ENCODE data around the gene TM6SF1.
"Not testable (repeated sequence)": the region's sequence is repeated elsewhere in the genome, so short reads cannot be mapped to it uniquely, and the experiment has no call there.

TM6SF1 gene

DNA sequence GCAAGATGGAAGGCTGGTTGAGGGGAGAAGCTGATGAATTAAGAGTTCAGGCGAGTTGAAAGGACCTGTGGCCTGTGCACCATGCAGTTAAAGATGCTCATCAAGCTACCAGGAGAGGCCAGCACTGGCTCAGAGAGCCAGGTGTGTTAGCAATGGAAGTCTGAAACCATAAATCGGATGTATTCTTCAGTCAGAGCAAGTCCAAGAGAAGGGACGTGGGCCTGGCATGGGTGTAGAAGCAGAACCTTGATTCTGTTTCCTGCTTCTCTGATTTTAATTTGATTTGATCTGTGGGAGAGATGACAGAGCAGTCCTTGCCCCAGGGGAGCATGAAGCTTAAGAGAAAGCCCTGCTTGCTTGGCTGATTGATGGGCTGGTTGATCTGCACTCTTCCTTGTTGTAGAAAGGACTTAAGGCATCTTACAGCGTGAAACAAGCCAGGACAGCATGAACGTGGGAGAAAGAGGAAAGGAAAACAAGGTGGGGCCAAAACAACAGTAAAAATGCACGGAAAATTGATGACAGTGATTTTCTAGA lies 10.9 kb downstream of the TM6SF1 start:
- no peak for DNase-seq

DNA sequence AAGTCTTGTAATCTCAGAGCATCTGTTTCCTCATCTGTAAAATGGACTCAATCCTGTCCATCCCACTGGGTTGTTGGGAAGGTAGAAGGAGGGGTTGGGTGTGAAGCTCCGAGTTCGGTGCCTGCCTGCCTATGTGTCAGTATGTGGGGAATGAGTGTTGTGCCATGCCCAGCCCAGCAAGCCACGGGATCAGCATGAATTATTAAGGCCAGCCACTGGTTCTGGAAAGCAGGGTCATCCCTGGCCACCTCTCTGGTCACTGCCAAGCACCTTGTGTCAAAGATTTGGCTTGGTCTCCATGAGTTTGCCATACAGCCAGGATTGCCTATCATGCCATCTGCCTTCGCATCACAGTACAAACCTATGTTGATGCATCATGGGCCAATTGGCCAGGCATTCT lies 11.5 kb downstream of the TM6SF1 start:
- no peak for DNase-seq

DNA sequence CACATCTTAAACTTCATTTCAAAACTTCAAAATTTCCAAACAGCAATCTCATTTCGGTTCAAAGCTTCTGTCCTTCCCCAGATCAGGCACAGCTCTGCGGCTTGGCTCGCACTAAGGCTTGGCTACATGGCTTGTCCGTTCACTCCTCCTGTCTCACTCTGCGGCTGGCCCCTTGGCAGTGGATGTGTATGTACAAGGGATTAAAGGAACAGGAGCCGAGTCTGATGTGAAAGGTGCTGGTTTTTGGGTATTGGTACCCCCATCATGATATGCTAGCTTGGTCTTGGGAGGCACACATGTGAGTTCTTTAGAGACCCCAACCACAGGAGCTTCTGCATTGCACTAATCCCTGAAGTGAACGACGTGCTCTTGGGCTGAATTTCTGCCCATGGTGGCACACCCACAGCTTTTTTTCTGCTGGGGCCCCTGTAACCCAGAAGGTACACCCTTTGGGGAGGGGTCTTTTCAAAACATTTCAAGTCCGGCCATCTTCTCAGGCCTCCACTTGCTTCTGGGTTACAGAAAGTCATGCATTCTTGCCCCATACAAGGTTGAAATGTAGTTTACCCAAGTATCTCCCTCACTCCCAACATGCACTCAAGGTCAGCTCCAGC lies 12.6 kb downstream of the TM6SF1 start:
- no peak for DNase-seq

DNA sequence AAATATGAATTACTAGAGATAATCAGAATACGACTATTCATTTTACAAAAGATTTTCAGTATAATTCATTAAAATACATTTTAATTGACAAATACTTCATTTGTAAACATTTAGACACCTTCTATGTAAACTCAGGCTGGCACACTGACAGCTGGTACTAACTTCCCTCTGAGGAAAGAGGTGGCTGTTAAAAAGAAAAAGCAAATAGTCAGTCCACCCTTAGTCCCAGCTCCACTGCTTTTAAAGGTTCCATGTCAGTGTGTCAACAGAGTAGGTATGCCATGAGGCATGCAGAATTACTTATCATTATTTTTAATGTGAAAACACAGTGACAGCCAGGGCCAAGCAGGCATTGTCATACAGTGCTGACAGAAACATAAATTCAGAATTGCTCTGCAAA lies 16.1 kb downstream of the TM6SF1 start:
- no peak for DNase-seq

DNA sequence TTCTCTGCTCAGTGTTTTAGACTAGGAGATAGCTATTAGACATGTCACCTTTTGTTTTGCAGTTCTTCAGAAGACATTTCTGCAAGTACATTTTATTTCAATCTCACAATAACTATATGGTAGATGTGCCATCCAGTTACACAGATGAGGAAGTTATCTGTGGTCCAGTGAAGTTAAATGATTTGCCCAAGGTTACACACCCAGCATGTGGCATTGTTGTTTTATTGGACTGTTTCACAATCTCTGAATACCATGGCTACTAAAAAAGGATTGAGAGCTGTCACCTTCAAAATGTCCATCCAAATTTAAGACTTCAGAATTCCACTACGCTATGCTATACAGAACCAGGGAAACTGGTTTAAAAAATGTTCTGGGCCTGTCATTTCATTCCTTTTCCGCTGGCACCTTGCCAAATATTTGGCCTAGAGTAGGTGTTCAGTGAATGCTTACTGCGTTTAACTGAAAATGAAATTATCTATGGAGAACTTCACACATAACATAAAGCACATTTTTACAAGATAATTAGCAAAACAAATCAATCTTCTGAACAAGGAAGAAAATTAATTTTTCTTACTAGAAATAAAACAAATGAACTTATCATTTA lies 20.2 kb downstream of the TM6SF1 start:
- no peak for DNase-seq

DNA sequence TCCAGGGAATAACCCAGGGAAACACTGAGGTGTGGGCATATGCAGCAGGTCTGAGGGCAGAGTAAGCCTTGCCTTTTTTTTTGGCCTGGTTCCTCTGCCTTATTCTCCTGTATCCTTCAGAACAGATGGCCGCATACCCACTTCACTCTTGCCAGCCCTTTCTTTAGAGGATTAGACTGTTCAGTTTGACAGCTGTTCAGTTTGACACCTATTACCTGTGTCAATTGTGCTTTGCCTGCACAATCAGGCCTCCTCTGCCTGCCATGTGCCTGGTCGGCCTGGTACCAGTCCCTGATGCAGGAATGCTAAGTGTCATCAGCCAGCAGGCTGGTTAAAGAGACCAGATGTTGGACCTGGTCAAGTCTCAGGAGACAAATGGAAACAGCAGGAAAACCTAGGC lies 22.3 kb downstream of the TM6SF1 start:
- DNase-seq = no peak

DNA sequence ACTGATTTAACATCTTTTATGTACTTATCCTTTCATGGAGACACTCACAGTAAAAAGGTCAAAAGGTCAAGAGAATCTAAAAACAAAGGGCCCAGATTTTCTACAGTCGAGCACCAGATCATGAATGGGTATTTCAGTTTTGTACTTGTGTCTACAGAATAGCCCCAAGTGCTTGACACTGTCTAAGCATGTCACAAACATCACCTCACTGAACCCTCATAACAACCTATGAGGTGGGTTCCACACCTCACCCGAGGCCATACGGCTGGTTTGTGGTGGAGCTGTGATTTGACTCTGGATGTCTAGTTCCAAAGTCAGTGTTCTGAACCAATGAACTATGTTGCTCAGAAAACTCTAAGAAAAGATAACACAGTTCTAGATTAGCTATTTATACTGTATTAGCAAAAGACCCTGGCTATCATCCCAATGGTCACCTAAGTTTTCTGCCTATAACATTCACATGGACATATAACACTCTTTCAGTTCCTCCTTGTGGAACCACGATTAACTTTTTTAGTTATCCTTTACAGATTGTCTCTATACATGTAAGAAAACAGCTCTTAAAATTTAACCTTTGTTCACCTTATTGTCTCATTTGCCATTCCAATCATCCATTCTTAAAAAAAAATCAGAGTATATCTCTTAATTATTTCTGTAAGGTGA lies 25.5 kb downstream of the TM6SF1 start:
- DNase-seq = no peak

DNA sequence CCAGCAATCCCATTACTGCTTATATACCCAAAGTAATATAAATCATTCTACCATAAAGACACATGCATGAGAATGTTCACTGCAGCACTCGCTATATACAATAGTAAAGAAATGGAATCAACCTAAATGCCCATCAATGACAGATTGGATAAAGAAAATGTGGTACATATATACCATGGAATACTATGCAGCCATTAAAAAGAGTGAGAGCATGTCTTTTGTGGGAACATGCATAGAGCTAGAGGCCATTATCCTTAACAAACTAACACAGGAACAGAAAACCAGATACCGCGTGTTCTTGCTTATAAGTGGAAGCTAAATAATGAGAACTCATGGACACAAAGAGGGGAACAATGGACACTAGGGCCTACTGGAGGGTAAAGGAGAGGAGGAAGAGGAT lies 34.7 kb downstream of the TM6SF1 start:
- DNase-seq = not testable (repeated sequence)

DNA sequence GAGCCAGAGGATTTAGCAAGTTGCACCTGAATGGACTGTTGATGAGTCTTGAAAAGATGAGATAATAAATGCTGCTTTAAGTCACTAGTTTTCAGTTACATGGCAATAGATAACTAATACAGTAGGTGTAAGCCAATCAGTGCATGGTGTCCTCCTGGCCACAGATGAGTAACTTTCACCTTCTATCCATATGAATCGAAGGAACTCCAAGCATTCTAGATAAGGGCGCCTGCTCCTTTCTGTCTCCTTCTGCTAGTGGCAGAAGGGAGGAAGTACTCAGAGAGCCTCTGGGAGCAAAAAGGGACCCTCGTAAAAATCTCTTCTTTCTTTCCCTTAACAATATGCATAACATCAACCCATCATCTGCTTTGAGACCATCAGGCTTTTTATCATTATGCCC lies 37.3 kb downstream of the TM6SF1 start:
- no peak for DNase-seq

DNA sequence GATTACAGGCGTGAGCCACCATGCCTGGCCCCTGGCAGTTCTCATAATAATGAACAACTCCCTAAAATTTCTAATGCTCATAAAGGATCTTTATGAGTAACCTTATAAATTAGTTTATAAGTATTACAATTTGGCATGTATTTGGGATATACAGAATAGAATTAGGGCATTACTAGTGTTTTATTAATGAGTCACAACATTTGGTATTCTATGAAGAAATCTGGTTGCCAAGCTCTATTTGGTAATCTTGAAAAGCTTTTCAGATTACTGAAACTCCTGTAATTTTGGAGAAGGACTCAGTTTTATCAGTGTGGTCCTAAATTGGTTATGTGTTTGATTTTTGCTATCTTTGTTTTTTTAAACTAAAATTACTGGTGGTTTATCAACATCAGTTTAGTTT lies 45.8 kb downstream of the TM6SF1 start:
- DNase-seq = peak; percentile 8

DNA sequence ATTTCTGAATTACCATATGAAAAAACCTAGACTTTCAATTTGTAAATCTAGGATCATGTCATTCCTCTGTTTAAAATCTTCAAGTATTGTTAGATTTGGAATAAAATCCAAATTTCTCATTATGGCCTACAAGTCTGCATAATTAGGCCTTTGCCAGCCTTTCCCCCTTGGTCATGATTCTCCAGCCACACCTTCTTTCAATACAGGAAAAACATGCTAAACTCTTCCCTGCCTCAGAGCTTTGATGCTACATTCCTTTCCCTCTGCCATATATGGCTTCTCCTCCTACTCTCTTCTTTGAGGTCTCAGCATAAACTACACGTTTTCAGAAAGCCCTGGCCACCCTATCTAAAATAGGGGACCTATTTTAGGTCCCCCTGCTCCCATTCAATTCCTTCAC lies 48.5 kb downstream of the TM6SF1 start:
- no peak for DNase-seq

DNA sequence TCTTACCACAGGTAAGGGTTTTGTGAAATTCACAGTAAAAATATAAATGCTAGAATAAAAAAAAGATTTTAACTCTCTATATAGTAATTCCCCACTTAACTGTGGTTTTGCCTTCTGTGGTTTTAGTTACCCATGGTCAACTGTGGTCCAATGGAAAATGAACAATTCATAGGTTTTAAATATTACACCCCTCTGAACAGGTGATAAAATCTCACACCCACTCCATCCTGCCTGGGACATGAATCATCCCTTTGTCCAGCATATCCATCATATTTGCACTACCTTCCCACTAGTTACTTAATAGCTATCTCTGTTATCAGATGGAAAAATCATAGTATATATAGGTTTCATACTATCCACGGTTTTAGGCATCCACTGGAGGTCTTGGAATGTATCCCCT lies 50.9 kb downstream of the TM6SF1 start:
- no peak for DNase-seq

DNA sequence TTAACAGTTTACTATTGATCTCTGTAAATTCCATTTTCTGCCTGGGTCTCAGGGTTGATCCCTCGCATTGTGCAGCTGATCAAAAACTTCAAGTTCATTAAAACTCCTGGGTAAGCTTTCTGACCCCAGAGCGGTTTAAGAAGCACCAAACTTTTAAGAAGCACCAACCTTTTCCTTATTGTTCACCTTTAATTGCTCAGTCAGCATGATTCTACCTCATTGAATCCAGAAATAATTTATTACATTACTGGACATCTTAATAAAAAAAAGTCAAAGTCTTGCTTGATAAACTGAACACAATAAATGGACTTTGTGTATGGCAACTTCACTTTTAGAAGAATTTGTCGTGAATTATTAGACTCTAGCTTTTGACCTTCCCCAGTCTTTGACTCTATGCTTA lies 53.3 kb downstream of the TM6SF1 start:
- no peak for DNase-seq

DNA sequence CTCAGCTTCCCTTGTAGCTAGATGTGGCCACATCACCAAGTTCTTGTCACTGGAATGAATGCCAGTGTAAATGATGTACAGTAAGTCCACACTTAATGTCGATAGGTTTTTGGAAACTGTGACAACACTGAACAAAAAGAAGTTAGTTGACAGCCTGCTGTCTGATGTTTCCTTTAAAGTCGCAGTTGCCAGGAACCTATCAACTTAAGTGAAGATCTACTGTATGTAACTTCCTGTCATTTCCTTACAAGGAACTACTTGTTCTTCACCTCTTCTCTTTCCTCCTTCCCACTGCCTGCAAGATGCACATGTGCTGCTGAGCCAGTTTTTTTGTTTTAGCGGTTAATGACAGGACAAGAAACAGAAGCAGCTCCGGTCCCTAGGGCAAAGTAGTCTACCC lies 55.6 kb downstream of the TM6SF1 start:
- DNase-seq = no peak

DNA sequence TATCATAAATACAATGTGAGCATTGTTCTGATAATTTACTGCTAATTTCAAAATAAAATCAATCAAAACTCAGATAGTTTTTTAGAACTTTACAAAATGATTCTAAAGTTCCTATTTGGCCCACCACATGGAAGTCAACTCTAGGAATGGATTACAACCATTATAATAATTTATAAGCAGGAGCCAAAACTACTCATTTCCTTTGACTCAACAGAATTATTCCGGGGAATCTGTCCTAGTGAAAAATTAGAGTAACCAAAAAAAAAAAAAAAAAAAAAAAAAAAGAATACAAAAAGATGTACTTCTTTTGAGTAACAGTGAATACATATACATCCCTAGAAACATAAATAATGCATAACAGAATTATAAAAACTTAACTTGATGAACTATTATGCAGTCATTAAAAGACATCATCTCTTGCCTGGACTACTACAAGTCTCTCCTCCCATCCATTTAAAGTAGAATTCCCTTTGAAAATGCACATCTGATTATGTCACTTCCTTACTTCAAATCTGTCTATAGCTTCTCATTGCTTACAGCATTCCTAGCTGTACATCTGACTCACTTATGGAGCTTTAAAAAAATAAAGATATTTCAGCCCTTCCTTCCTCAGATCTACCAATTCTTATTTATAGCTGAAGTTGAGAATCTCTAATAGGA lies 56.8 kb downstream of the TM6SF1 start:
- DNase-seq = peak; percentile 90

DNA sequence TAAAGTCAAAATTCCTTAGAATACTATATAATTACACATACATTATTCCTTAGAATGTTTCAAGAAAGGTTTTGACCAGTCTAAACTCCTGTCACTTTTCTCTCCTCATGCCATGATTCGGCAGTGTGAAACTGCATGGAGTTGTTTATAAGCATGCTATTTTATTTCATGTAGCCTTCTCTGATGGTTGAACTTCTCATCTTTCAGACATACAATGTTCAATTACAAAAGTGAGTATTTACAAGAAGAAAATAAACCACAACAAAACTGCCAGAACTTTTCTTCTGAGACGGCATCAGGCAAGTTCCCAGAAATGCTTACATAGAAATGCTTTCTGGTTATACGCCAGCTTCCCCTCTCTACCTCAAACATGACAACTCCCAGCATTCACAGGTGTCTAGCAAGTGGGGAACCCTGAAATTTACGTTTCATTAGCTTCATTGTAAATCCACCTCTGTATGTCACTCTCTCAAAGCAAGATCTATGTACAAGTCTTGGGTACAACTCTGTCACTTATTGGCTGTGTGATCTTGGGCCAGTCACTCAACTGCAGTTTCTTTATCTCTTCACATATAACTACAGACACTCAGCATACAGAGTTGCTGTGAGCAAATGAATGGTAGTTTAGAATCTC lies 57.4 kb downstream of the TM6SF1 start:
- no peak for DNase-seq

DNA sequence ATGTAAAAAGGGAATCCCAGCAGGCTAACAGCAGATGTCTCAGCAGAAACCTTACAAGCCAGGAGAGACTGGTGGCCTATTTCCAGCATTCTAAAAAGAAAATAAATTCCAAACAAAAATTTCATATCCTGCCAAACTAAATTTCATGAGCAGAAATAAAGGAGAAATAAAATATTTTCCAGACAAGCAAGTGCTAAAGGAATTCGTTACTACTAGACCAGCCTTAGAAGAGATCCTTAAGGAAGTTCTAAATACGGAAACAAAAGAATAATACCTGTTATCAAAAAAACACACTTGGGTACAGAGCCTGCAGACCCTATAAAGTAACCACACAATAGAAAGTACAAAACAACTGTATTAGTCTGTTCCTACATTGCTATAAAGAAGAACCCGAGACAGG lies 58.8 kb downstream of the TM6SF1 start:
- DNase-seq = peak; percentile 1

DNA sequence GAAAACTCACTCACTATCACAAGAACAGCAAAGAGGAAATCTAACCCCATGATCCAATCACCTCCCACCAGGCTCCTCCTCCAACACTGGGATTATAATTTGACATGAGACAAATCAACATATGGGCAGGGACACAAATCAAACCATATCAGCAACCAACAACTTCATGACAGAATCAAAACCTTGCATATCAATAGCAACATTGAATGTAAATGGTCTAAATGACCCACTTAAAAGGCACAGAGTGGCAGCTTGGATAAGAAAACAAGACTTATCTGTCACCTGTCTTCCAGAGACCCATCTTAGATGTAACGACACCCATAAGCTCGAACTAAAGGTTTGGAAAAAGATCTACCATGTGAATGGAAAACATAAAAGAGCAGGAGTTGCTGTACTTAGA lies 59.4 kb downstream of the TM6SF1 start:
- DNase-seq = no peak

DNA sequence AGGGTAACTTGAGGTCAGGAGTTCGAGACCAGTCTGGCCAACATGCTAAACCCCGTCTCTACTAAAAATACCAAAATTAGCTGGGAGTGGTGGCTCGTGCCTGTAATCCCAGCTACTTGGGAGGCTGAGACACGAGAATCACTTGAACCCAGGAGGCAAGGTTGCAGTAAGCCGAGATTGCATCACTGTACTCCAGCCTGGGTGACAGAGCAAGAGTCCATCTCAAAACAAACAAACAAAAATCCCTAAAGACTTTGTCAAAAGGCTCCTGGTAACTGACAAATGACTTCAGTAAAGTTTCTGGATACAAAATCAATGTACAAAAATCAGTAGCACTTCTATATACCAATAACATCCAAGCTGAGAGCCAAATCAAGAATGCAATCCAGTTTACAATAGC lies 62.1 kb downstream of the TM6SF1 start:
- not testable (repeated sequence) for DNase-seq

DNA sequence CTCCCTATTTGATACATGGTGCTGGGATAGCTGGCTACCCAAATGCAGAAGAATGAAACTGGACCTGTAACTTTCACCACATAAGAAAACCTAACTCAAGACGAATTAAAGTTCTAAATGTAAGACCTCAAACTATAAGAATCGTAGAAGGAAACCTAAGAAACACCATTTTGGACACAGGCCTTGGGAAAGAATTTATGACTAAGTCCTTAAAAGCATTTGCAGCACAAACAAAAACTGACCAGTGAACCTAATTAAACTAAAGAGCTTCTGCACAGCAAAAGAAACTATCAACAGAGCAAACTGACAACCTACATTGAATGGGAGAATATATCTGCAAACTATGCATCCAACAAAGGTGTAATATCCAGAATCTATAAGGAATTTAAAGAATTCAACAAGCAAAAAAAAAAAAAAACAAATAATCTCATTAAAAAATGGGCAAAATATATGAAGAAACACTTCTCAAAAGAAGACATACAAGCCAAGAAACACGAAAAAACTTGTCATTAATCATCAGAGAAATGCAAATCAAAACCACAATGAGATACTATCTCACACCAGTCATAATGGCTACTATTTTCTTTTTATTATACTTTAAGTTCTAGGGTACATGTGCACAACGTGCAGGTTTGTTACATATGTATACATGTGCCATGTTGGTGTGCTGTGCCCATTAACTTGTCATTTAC lies 63.2 kb downstream of the TM6SF1 start:
- DNase-seq = peak; percentile 33

DNA sequence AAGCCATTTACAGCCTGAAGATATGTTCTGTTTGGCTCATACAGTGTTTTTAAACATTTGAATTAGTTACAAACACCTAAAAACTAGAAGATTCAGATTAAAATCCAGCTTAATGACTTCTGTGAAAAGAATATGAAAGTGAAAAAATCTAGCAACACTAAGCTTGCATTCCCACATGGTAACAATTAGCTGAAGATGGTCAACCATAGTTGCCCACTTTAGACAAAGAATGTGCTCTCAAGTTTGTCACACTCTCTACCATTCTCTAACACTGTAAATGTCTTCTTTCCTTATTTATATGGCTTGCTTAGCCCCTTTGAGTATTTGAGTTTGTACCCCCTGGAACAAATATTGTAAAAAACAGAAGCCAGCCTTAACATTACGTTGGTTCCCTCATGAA lies 67.4 kb downstream of the TM6SF1 start:
- peak; percentile 27 for DNase-seq

DNA sequence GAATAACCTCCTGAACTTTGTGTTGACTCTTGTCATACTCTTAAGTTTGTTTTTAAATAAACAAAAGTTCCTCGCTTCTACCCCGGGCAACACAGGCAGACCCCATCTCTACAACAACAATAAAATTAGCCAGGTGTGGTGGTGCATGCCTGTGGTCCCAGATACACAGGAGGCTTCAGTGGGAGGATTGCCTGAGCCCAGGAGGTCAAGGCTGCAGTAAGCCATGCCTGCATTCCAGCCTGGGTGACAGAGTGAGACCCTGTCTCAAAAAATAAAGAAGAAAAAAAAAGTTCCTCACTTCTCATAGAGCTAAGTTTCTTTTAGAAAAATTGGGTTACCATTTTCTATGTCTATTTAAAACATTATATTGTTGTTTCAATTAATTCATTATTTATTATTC lies 70.9 kb downstream of the TM6SF1 start:
- DNase-seq = no peak

Data from fibroblast of skin of back (primary cell).